GM13976 (cell line): ENCODE data around the gene SEC14L6.

Experiments used
- DNase-seq: peaks from one replicate; pipeline ENCODE4 v3.0.0; 2012; ENCODE audit warnings: low spot score
- in situ Hi-C: fragments of 300-500 bp; cut with MboI; formaldehyde crosslinking; loops from one replicate; pipeline ENCODE4 v1.12.0; 2022; ENCODE audit warnings: low sequenced_read_pairs, mixed read lengths, inconsistent platforms; ENCODE audit not compliant: unreplicated experiment
- TF ChIP-seq, protein P1 (sequence below): IDR thresholded peaks from 2 replicates; pipeline ENCODE4 v1.5.1; 2012; ENCODE audit warnings: borderline replicate concordance, mild to moderate bottlenecking; ENCODE audit not compliant: insufficient read depth; ENCODE audit errors: extremely low read depth, missing control alignments, control extremely low read depth

The SEC14L6 gene

DNA sequence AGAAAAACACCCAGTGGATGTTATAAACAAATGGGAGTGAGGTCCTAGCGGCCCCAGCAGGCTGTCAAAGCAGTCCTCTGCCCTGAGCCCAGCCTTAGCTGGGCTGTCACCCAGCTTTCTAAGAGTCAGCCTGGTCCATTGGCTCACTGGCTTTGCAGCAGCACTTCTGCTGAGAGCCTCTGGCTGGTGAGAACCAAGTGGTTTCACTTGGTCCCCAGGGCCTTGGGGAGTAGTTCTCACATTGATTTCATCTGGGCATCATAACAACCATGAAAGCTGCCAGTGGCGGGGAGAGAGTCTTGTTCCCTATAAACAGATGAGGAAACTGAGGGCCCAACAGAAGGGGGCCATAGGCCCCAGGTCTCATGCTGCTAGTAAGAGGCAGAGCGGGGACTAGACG is 11.4 kb downstream of the SEC14L6 start:
- TF ChIP-seq, protein P1, sequence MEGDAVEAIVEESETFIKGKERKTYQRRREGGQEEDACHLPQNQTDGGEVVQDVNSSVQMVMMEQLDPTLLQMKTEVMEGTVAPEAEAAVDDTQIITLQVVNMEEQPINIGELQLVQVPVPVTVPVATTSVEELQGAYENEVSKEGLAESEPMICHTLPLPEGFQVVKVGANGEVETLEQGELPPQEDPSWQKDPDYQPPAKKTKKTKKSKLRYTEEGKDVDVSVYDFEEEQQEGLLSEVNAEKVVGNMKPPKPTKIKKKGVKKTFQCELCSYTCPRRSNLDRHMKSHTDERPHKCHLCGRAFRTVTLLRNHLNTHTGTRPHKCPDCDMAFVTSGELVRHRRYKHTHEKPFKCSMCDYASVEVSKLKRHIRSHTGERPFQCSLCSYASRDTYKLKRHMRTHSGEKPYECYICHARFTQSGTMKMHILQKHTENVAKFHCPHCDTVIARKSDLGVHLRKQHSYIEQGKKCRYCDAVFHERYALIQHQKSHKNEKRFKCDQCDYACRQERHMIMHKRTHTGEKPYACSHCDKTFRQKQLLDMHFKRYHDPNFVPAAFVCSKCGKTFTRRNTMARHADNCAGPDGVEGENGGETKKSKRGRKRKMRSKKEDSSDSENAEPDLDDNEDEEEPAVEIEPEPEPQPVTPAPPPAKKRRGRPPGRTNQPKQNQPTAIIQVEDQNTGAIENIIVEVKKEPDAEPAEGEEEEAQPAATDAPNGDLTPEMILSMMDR = no peak
- in situ Hi-C loops = no loop called here
- no peak for DNase-seq

DNA sequence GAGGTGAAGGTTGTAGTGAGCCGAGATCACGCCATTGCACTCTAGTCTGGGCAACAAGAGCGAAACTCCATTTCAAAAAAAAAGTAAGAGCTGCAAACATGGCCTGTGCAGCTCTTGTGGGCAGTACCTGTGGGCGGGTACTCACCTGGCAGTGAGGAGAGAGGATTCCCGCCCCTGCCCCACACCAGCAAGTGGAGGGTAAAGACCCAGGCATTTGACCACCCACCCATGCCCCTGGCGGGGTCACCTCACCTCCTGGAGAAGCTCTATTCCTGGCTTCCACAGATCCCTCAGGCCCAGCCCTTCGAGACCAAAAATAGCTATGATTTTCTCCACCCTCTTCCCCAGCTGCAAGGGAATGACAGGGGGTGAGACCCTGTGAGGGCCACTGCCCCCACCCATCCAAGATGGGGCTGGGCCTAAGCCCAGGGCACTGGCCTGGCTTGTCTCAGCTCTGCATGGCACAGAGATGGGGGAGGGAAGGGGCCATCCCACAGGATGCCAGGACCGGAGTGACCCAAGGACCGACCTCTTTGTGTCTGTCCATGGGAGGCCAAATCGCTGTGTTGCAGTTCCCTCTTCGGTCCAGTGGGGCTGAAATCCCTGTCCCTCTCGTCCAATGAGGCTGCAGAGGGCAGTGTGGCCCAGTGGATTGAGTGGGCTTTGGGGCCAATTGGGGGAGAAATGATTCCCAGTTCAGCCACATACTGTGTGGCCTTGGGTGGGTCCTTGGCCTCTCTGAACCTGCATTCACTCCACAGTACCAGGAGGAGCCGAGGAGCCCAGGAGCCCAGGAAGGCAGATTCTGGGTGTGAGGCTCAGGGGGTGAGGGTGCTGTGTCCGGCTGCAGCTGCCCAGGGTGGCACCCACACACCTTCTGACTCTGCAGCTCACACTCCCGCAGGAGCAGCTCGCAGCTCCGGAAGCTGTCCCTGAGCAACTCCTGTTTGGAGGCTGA is 14.6 kb downstream of the SEC14L6 start:
- DNase-seq = no peak
- TF ChIP-seq, protein P1 = no peak
- in situ Hi-C loops = no loop called here

DNA sequence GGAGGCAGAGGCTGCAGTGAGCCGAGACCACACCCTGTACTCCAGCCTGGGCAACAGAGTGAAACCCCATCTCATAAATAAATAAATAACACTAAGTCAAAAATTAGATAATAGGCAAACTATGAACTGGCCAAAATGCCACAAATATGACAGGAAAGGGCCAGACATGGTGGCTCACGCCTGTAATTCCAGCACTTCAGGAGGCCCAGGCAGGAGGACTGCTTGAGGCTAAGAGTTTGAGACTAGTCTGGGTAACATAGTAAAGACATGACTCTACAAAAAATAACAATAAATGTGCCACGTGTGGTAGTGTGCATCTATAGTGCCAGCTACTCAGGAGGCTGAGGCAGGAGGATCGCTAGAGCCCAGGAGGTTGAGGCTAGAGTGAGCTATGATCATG is 19.9 kb downstream of the SEC14L6 start:
- DNase-seq = no peak
- in situ Hi-C loops = no loop called here
- TF ChIP-seq, protein P1 = no peak

DNA sequence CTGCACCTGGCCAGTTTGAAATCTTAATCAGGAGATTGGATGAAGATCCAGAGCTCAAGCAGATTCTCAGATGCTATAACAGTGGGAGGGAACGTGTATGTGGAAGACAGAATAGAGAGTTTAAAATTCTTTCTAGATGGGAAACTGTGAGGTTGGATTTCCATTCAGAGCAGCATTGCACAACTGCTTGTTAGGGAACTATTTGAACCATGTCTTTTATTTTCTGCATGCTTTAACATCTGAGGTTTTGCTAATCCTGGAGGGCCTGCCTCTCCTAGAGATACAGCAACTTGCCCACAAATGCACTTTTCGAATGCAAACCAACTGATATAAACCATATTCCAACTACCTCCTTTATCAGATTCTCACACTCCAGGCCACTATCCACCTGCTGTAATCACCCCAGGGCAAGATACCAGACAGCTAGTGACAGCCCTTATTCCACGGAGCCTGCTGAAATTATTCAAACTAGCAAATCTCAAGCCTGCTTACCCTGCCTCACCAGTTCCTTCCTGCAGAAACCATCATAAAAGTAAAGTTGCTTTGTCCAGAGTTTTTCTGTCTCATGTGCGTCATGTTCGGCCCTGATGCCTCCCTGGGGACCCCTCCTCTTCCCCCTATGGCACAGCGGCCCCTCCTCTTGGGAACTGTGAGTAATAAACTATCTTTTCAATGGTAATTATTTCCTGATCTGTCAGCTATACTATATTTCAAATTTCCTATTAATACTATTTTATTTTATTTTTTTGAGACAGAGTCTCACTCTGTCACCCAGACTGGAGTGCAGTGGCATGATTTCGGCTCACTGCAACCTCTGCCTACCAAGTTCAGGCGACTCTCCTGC is 22.7 kb downstream of the SEC14L6 start:
- no peak for DNase-seq
- in situ Hi-C loops = no loop called here
- TF ChIP-seq, protein P1 = no peak

DNA sequence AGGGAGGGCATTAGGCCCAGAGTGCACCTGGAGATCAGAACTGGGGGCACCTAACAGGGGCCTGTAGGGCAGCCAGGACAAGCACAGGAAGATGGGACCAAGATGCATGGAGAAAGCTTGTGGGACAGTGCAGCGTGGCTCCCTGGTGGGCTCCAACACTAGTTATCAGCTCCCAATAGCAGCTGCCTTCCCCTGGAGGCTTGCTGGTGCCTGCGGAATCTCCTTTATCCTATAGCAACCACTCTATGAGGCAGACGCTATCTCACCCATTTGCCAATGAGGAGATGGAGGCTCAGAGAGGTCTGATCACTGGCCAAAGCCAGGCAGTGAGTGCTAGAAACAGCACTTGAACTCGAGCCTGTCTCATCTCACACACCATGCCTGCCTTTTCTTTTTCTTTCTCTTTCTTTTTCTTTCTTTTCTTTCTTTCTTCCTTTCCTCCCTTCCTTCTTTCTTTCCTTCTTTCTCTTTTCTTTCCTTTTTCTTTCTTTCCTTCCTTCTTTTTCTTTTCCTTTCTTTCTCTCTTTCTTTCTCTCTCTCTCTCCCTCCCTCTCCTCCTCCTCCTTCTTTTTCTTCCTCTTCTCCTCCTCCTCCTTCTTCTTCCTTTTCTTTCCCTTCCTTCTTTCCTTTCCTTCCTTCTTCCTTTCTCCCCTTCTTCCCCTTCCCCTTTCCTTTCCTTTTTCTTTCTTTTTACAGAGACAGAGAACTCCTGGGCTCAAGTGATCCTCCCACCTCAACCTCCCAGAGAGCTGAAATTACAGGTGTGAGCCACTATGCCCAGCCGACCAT is 25.0 kb downstream of the SEC14L6 start:
- no peak for DNase-seq
- in situ Hi-C loops = no loop called here
- TF ChIP-seq, protein P1 = no peak

DNA sequence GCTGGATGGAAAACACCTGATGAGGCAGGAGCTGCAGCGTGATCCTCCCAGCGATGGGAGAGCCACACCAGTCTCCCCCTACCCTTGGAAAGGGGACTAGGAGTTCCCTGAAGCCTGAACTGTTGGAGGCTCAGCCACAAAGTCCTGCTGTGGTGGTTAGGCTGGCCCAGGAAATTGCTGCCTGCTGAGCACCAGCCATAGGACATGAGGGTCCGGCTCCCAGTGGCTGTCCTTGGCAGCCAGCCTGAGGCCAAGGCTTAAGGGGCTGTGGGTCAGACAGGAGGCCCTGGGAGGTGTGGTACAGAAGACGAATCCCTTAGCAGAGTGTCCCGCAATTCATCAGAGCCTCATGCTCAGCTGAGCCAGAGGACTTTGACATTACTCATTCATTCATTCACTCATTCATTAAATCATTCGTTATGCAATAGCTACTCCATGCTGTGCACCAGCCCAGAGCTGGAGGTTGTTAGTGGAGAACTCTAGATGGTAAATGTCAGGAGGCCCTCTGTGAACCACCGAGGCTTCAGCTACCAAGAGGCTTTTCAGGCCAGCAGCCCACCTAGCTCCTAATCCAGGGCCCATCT is 26.6 kb downstream of the SEC14L6 start:
- TF ChIP-seq, protein P1 = no peak
- in situ Hi-C loops = no loop called here
- no peak for DNase-seq
